Parathyroid adenoma (tissue), 2 donors: ENCODE data around the gene HOXB9.

Experiments
- H2AFZ ChIP-seq: fragments of 300-600 bp; sonication (generic); one replicate; pipeline ENCODE4 v1.7.0; 2017; ENCODE audit warnings: antibody characterized with exemption, mild to moderate bottlenecking
- H3K27ac ChIP-seq: fragments of 300-600 bp; sonication (generic); one replicate; pipeline ENCODE4 v1.7.0; 2017
- H3K27me3 ChIP-seq: fragments of 300-600 bp; sonication (generic); one replicate; pipeline ENCODE4 v1.7.0; 2017; ENCODE audit warnings: low read length; ENCODE audit not compliant: control insufficient read depth, insufficient read depth
- H3K36me3 ChIP-seq: fragments of 300-600 bp; sonication (generic); one replicate; pipeline ENCODE4 v1.7.0; 2017; ENCODE audit warnings: low read length; ENCODE audit not compliant: control insufficient read depth, insufficient read depth
- H3K4me1 ChIP-seq: fragments of 300-600 bp; sonication (generic); one replicate; pipeline ENCODE4 v1.7.0; 2017; ENCODE audit warnings: control low read depth
- H3K4me2 ChIP-seq: fragments of 300-600 bp; sonication (generic); one replicate; pipeline ENCODE4 v1.7.0; 2017; ENCODE audit warnings: low read length
- H3K4me3 ChIP-seq: fragments of 300-600 bp; sonication (generic); one replicate; pipeline ENCODE4 v1.7.0; 2017; ENCODE audit warnings: low read depth, low read length
- H3K79me2 ChIP-seq: fragments of 300-600 bp; sonication (generic); one replicate; pipeline ENCODE4 v1.7.0; 2017; ENCODE audit warnings: control low read depth
- H3K9ac ChIP-seq: fragments of 300-600 bp; sonication (generic); one replicate; pipeline ENCODE4 v1.7.0; 2017; ENCODE audit warnings: mild to moderate bottlenecking
- H3K9me3 ChIP-seq: fragments of 300-600 bp; sonication (generic); one replicate; pipeline ENCODE4 v1.7.0; 2017; ENCODE audit warnings: low read length; ENCODE audit not compliant: control insufficient read depth
- TF ChIP-seq, protein P1 (sequence below): fragments of 300-600 bp; sonication (generic); IDR thresholded peaks from one replicate; pipeline ENCODE4 v1.7.0; 2017; ENCODE audit warnings: antibody characterized with exemption, mild to moderate bottlenecking
- donor health status: primary hyperparathyroidism.

The HOXB9 gene

DNA sequence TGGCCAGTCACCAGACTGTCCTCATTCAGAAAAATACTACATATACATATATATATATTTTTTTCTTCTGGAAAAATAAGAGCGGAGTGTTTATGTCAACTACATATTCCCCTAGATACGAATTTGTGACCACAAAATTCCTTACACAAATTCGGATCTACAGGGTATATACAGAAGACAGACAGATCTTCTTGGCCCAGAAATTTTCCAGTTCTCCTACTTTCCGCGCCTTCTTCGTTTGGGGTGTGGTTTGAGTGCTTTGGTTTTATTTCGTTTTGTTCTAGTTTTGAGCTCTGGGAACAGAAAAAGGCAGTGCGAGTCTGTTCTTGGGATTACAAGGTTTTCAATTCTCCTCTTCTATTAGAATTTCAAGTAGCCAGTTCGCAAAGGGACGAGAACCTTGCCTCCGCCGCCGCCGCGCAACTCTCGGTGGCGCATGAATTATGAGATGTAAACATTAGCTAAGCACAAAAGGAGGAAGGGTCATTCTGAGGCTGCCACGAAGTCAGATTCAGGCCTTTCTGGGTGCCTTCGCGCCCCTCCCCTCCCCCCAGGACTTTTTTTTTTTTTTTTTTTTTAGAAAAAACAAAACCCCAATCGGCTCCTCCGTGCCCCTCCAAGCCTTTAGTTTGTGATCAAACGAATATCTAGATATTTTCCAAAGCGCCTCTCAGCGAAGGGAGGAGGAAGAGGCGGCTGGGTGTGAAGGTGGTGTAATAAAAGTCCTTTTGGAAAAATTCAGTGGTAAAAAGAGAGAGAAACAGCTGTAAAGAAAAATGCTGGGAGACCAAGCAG is 46.2 kb downstream of the HOXB9 start:
- H3K27ac ChIP-seq = no peak overlapping the region
- H2AFZ ChIP-seq = no peak overlapping the region
- TF ChIP-seq, protein P1, sequence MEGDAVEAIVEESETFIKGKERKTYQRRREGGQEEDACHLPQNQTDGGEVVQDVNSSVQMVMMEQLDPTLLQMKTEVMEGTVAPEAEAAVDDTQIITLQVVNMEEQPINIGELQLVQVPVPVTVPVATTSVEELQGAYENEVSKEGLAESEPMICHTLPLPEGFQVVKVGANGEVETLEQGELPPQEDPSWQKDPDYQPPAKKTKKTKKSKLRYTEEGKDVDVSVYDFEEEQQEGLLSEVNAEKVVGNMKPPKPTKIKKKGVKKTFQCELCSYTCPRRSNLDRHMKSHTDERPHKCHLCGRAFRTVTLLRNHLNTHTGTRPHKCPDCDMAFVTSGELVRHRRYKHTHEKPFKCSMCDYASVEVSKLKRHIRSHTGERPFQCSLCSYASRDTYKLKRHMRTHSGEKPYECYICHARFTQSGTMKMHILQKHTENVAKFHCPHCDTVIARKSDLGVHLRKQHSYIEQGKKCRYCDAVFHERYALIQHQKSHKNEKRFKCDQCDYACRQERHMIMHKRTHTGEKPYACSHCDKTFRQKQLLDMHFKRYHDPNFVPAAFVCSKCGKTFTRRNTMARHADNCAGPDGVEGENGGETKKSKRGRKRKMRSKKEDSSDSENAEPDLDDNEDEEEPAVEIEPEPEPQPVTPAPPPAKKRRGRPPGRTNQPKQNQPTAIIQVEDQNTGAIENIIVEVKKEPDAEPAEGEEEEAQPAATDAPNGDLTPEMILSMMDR = no peak
- H3K4me1 ChIP-seq = no peaks in the 10 kb centered on the region
- no peak overlapping the region for H3K9ac ChIP-seq
- no peak overlapping the region for H3K4me3 ChIP-seq
- H3K36me3 ChIP-seq = no peaks in the 10 kb centered on the region
- H3K9me3 ChIP-seq = no peaks in the 10 kb centered on the region
- H3K79me2 ChIP-seq = no peaks in the 10 kb centered on the region
- peak overlapping the region; percentile 77 for H3K4me2 ChIP-seq
- no peaks in the 10 kb centered on the region for H3K27me3 ChIP-seq

DNA sequence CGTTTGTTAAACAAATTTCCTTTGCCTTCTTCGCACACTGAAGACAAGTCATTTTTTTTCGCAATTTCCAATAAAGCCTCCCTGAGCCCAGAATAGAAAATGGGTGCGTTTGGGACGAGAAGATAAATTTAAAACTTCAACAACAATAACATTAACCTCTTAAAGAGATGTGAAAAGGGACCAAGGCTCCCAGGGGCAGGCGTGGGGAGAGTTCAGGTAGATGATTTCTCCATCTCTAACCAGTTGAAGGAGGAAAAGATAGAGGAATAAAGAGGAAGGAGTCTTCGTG is 46.7 kb downstream of the HOXB9 start:
- Histone ChIP-seq H3K79me2 (no peaks in the 10 kb centered on the region), H3K4me3 (no peak overlapping the region), H2AFZ (no peak overlapping the region), H3K27ac (no peak overlapping the region), H3K4me2 (no peak overlapping the region), H3K36me3 (no peaks in the 10 kb centered on the region), H3K9me3 (no peaks in the 10 kb centered on the region), H3K9ac (no peak overlapping the region), H3K4me1 (no peaks in the 10 kb centered on the region), H3K27me3 (no peaks in the 10 kb centered on the region)
- TF ChIP-seq, protein P1 = no peak

DNA sequence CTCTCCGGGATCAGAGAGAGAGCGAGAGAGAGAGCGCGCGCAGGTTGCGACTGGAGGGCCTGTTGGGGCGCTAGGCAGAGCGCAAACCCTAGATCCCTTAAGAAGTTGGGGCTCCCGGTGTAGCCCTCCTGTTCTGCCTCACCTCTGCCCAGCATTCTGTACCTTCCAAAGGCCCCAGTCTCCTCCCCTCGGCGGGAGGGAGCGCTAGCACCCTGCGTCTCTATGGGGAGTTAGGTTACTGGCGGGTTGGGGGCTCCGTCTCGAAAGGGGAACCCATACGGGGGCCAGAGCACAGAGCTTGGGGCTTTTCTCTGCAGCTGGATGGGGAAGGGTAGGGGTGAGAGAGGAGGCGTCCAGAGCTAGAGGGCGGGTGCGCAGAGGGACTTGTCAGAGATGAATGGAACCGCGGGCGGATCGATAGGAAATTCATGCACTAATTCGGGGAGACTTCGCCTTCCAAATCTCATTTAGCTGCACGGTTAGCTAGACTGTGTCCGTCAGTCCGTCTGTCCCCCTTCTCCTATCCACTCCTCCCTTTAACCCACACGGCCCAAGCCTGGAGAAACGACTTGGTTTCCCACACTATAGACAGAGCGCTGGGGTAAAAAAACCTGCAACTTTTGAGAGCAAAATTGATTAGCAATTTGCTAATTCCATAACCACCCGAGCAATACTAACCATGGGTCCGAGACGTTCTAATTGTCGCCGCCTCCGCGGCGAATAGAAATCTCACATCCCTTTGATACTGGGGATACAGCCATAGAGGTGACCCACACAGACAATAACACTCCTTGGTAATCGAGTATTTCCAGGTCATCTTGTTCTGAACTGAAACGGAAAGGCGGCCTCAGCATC is 47.3 kb downstream of the HOXB9 start:
- Histone ChIP-seq H3K36me3 (no peaks in the 10 kb centered on the region), H3K9me3 (no peaks in the 10 kb centered on the region), H3K27me3 (no peaks in the 10 kb centered on the region), H3K4me2 (peak overlapping the region; percentile 57), H3K79me2 (no peaks in the 10 kb centered on the region), H3K4me3 (peak overlapping the region; percentile 28), H3K27ac (peak overlapping the region; percentile 17), H2AFZ (no peak overlapping the region), H3K9ac (no peak overlapping the region), H3K4me1 (no peaks in the 10 kb centered on the region)
- TF ChIP-seq, protein P1 = no peak

DNA sequence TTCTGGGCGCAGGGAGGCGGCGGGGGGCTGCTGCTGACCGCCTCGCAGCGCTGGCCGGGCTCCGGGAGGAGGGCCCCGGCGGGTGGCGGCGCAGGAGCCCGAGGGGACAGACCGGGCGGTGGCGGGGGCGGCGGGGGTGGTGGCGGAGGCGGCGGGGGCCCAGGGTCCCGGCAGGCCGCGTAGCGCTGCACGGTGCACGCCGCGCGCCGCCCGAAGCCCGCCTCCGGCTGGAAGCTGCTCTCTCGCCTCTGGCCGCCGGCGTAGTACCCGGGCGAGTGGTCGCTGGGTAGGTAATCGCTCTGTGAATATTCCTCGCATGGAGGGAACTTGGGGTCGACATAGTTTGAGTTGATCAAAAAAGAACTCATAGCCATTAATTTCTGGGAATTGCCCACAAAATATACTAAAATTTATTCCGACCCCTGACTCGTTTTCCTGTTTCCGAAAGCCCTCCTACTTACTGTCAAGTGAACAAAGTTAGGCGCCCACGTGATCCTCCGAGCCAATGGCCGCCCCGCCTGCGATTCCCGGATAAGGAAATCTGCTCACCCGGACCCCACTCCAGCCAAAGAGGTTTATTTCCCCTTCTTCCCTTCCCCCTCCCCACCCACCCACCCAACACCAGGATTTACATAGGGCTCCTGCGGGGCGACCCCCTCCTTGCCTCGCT is 48.1 kb downstream of the HOXB9 start, which contains the start of gene HOXB4:
HOXB4 (minus strand) TSS at position 405 of the 670 bp plus-strand sequence; CDS start at position 374, 31 bp downstream.
- Histone ChIP-seq H3K27ac (peak within 1 kb of the TSS; percentile 17), H3K79me2 (no peaks in the 10 kb centered on the region), H3K4me3 (peak within 1 kb of the TSS; percentile 75), H3K9ac (no peak within 1 kb of the TSS), H3K27me3 (no peaks in the 10 kb centered on the region), H3K9me3 (no peaks in the 10 kb centered on the region), H3K36me3 (no peaks in the 10 kb centered on the region), H3K4me2 (peak within 1 kb of the TSS; percentile 82), H2AFZ (no peak within 1 kb of the TSS), H3K4me1 (no peaks in the 10 kb centered on the region)
- TF ChIP-seq, protein P1 = no peak
